ENCODE results near the gene LONRF3.

DNA sequence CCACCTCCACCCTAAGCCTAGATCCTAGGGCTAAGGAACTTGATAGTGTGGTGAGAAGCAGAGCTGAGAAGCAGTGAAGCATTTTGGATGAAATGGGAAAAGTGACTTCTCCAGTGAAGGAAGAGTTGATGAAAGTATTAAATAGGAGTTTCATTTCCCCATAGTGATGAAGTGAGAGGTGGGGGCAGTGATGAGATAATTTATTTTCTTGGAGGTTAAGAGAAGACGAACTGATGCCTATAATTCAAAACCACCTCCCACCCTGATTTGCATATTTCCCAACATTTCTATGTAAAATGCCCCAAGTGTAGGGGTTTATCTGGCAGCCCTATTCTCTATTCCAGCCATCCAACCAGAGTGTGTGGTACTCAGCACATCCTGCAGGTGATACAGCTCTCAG, 6.3 kb downstream of the LONRF3 start:
- no peak for TF ChIP-seq CTCF (IDR thresholded peaks at IDR 0.05)
- TF ChIP-seq POLR2A (IDR thresholded peaks at IDR 0.05) = no peak

Data from body of pancreas (tissue), 4 donors.